Transverse colon (tissue), 4 donors: ENCODE data around the gene CXXC4.

Source experiments
- EP300 ChIP-seq: sonication (generic); formaldehyde crosslinking; IDR thresholded peaks from one replicate; pipeline ENCODE4 v1.6.1; 2017; ENCODE audit warnings: antibody characterized with exemption, low read depth
- POLR2A ChIP-seq: fragments of 450-650 bp; IDR thresholded peaks from one replicate; pipeline ENCODE4 v1.6.1; 2016; ENCODE audit warnings: antibody characterized with exemption, mild to moderate bottlenecking, moderate library complexity
- POLR2AphosphoS5 ChIP-seq, 3 donors: sonication (generic); formaldehyde crosslinking; IDR thresholded peaks; one replicate each; pipeline ENCODE4 v1.6.1; 2016; ENCODE audit warnings: antibody characterized with exemption in 3 of 3
- TF ChIP-seq, protein P1 (sequence below), 5 experiments: fragments of 200-600 bp in 3 of 5; fragments of 450-650 bp in 2 of 5; sonication (generic) in 3 of 5; IDR thresholded peaks; 1 replicate in 2 of 5; 2 replicates in 3 of 5; pipeline ENCODE4 v1.5.1; 2016 to 2017; ENCODE audit warnings: antibody characterized with exemption in 5 of 5, inconsistent platforms in 3 of 5, mild to moderate bottlenecking in 2 of 5, moderate library complexity in 1 of 5

DNA sequence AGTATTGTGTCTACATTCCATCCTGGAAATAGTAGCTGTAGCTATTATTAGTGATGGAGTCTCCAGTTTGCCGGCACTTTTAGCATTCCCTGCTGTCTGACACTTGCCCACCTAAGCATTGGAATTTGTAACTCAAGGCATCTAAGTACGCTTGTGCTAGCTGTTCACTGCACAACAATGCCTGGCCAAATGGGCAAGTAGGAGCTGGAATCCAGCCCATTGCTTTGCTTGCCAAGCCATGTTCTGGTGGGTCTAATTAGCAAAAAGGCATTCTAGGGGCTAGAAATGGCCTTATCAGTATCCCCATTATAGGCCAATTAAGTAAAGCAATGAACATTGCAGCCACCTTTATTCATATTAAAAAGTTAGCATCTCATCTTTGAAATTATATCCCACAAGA is 7.8 kb upstream of the CXXC4 start:
- TF ChIP-seq, protein P1, sequence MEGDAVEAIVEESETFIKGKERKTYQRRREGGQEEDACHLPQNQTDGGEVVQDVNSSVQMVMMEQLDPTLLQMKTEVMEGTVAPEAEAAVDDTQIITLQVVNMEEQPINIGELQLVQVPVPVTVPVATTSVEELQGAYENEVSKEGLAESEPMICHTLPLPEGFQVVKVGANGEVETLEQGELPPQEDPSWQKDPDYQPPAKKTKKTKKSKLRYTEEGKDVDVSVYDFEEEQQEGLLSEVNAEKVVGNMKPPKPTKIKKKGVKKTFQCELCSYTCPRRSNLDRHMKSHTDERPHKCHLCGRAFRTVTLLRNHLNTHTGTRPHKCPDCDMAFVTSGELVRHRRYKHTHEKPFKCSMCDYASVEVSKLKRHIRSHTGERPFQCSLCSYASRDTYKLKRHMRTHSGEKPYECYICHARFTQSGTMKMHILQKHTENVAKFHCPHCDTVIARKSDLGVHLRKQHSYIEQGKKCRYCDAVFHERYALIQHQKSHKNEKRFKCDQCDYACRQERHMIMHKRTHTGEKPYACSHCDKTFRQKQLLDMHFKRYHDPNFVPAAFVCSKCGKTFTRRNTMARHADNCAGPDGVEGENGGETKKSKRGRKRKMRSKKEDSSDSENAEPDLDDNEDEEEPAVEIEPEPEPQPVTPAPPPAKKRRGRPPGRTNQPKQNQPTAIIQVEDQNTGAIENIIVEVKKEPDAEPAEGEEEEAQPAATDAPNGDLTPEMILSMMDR (IDR thresholded peaks at IDR 0.05) = no peak
- TF ChIP-seq POLR2AphosphoS5 (IDR thresholded peaks at IDR 0.05) (no peak), POLR2A (no peak), EP300 (no peak)
